ENCODE measurements around the gene TNK2. TPM values are rescaled to one million over a fixed set of nuclear protein-coding genes. Genes with fewer than 3 reads are reported as not detected.

TNK2 gene
- total RNA-seq, 2 experiments from 2014 or later, result 43.6 to 92.1 TPM

GRCh38 chr3:195889870-195890295 is 18.5 kb downstream of the TNK2 start:
- Histone ChIP-seq H3K9me2 (ENCODE audit: insufficient read depth, low read length) (no peaks in the 10 kb centered on the region), H3K79me2 (ENCODE audit: insufficient read depth, low read depth, low read length) (no peaks in the 10 kb centered on the region; the same call in 1 of the 2 replicates), H3K9me3 (ENCODE audit: low read length) (no peaks in the 10 kb centered on the region), H4K20me1 (ENCODE audit: insufficient read depth, low read length) (no peaks in the 10 kb centered on the region), H2AFZ (ENCODE audit: low read length) (no peak overlapping the region), H3K27ac (ENCODE audit: low read depth, low read length, poor library complexity, severe bottlenecking) (no peak overlapping the region), H3K4me3 (ENCODE audit: low read depth, low read length, poor library complexity, severe bottlenecking) (no peak overlapping the region), H3K36me3 (ENCODE audit: insufficient read depth, low read length) (peaks cover 9% of the 10 kb centered on the region; the same call in 1 of the 2 replicates), H3K4me2 (ENCODE audit: low read length) (no peak overlapping the region), H3K4me1 (ENCODE audit: insufficient read depth, low read length, poor library complexity, severe bottlenecking) (peaks cover 23% of the 10 kb centered on the region)
- DNase-seq (ENCODE audit: low spot score), result no peak
- ChIA-PET POLR2A (interaction anchor here (0.7 kb wide), 1 partner anchor 17 kb away, joined by 4 read pairs; no protein-coding TSS in a partner anchor), CTCF (ENCODE audit: unreplicated experiment) (no interaction called here)
- intact Hi-C loops (cut with micrococcal nuclease; ENCODE audit: unreplicated experiment), result no loop called here
- TF ChIP-seq, protein P1, sequence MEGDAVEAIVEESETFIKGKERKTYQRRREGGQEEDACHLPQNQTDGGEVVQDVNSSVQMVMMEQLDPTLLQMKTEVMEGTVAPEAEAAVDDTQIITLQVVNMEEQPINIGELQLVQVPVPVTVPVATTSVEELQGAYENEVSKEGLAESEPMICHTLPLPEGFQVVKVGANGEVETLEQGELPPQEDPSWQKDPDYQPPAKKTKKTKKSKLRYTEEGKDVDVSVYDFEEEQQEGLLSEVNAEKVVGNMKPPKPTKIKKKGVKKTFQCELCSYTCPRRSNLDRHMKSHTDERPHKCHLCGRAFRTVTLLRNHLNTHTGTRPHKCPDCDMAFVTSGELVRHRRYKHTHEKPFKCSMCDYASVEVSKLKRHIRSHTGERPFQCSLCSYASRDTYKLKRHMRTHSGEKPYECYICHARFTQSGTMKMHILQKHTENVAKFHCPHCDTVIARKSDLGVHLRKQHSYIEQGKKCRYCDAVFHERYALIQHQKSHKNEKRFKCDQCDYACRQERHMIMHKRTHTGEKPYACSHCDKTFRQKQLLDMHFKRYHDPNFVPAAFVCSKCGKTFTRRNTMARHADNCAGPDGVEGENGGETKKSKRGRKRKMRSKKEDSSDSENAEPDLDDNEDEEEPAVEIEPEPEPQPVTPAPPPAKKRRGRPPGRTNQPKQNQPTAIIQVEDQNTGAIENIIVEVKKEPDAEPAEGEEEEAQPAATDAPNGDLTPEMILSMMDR (conservative IDR thresholded peaks at IDR 0.05; ENCODE audit: low read length), result peak; percentile 30; the same call in 1 of the 2 replicates
- no peak for TF ChIP-seq EZH2phosphoT487 (IDR thresholded peaks at IDR 0.05; ENCODE audit: borderline replicate concordance, low read depth, low read length)
- no TSS peak for BruUV-seq (replicated peaks)

GRCh38 chr3:195888981-195889869 is 19.1 kb downstream of the TNK2 start:
- Histone ChIP-seq H3K27ac (ENCODE audit: low read depth, low read length, poor library complexity, severe bottlenecking) (no peak overlapping the region), H4K20me1 (ENCODE audit: insufficient read depth, low read length) (no peaks in the 10 kb centered on the region), H3K4me3 (ENCODE audit: low read depth, low read length, poor library complexity, severe bottlenecking) (no peak overlapping the region), H3K36me3 (ENCODE audit: insufficient read depth, low read length) (peaks cover 15% of the 10 kb centered on the region), H3K9me3 (ENCODE audit: low read length) (no peaks in the 10 kb centered on the region), H3K4me1 (ENCODE audit: insufficient read depth, low read length, poor library complexity, severe bottlenecking) (peaks cover 16% of the 10 kb centered on the region), H3K9me2 (ENCODE audit: insufficient read depth, low read length) (no peaks in the 10 kb centered on the region), H3K4me2 (ENCODE audit: low read length) (no peak overlapping the region), H3K79me2 (ENCODE audit: insufficient read depth, low read depth, low read length) (no peaks in the 10 kb centered on the region; the same call in 1 of the 2 replicates), H2AFZ (ENCODE audit: low read length) (no peak overlapping the region)
- CTCF ChIA-PET (ENCODE audit: unreplicated experiment), result no interaction called here
- no peak for DNase-seq (ENCODE audit: low spot score)
- BruUV-seq (replicated peaks), result no TSS peak
- intact Hi-C loops (cut with micrococcal nuclease; ENCODE audit: unreplicated experiment), result no loop called here
- TF ChIP-seq EZH2phosphoT487 (IDR thresholded peaks at IDR 0.05; ENCODE audit: borderline replicate concordance, low read depth, low read length), result no peak
- TF ChIP-seq, protein P1 (conservative IDR thresholded peaks at IDR 0.05; ENCODE audit: low read length), result no peak
- POLR2A ChIA-PET, result no interaction called here

- no peaks in the 10 kb centered on the region for H4K20me1 ChIP-seq (ENCODE audit: insufficient read depth, low read length)
- no peak overlapping the region for H3K4me2 ChIP-seq (ENCODE audit: low read length)
- H3K36me3 ChIP-seq (ENCODE audit: insufficient read depth, low read length), result peaks cover 15% of the 10 kb centered on the region
- ChIA-PET CTCF (ENCODE audit: unreplicated experiment) (no interaction called here), POLR2A (no interaction called here)
- H3K4me1 ChIP-seq (ENCODE audit: insufficient read depth, low read length, poor library complexity, severe bottlenecking), result peaks cover 7% of the 10 kb centered on the region
- H2AFZ ChIP-seq (ENCODE audit: low read length), result no peak overlapping the region
- no peaks in the 10 kb centered on the region for H3K9me2 ChIP-seq (ENCODE audit: insufficient read depth, low read length)
- no peak overlapping the region for H3K4me3 ChIP-seq (ENCODE audit: low read depth, low read length, poor library complexity, severe bottlenecking)
- BruUV-seq (replicated peaks), result no TSS peak
- TF ChIP-seq EZH2phosphoT487 (IDR thresholded peaks at IDR 0.05; ENCODE audit: borderline replicate concordance, low read depth, low read length), result no peak
- TF ChIP-seq, protein P1 (conservative IDR thresholded peaks at IDR 0.05; ENCODE audit: low read length), result no peak
- H3K9me3 ChIP-seq (ENCODE audit: low read length), result no peaks in the 10 kb centered on the region
- DNase-seq (ENCODE audit: low spot score), result no peak
- H3K79me2 ChIP-seq (ENCODE audit: insufficient read depth, low read depth, low read length), result no peaks in the 10 kb centered on the region
- H3K27ac ChIP-seq (ENCODE audit: low read depth, low read length, poor library complexity, severe bottlenecking), result no peak overlapping the region
- intact Hi-C loops (cut with micrococcal nuclease; ENCODE audit: unreplicated experiment), result no loop called here
These were observed 20.0 kb downstream of the TNK2 start for GRCh38 chr3:195888311-195888761.

Data from OCI-LY7 (cell line).